ENCODE results near the gene SLC25A21. TPM values are rescaled to one million over a fixed set of nuclear protein-coding genes. Genes with fewer than 3 reads are reported as not detected.

SLC25A21 gene
- polyA plus RNA-seq, 1 donor, result 1.2 TPM

GRCh38 chr14:36767603-36768281, 404.7 kb downstream of the SLC25A21 start:
- DNase-seq (ENCODE audit: low read depth), result no peak

DNA sequence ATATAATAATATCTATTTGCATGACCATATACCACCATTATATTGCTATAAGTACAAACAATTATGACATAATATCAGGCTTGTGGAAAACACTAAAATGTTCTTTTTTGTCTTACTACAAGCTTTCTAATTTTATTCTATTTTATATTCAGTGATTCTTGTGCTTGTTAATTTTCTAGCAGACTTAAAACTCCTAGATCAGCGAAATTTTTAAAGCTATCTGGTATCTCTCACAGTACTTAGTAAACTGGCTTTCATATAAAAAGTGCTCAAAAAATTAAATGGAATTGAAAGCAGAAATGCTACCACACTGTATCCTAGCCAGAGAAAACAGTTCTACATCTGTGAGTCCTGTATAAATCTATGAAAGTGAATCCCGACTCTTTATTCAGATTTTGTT, 405.4 kb downstream of the SLC25A21 start:
- no peak for DNase-seq (ENCODE audit: low read depth)

DNA sequence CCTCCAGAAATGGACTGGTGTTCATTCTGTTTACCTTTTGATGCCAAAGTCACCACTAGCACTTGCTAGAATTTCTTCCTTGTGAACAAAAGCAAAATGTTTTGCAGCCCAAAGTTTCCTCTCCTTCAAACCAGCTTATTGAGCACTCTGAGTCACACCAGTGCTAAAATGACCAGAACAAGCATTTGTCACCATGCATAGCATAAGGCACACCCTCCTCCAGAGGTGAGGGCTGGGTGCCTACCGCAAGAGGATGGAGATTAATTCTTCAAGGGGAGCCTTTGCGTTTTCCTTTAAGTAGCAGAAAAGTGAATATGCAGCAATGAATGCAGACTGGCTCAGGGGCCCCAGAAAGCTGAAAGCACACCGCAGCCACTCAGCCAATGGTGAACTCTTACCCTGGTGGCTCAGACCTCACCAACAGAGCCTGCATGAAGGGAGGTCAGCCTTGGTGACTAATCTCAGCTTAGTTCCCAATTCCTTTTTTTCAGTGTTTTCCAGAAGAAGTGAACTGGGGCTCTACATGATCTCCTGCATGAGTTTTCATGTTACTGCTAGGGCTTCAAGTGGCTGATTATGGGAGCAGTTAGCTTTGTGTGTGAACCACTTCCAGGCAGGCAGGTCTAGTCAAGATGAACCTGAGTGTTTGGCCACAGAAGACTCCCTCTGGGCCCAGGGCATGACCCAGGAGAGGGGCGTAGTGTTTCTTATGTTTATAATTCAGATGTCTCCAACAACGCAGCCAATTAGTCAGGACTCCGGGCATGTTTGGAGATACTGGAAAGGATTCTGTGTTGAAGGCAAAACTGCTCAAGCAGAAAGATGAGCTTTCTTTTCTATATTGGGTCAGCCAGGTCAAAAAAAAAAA, 414.4 kb downstream of the SLC25A21 start:
- no peak for DNase-seq (ENCODE audit: low read depth)

- DNase-seq (ENCODE audit: low read depth), result no peak
Measured at GRCh38 chr14:36756226-36756625, 416.2 kb downstream of the SLC25A21 start.

- DNase-seq (ENCODE audit: low read depth), result no peak
Measured at GRCh38 chr14:36755756-36756155, 416.6 kb downstream of the SLC25A21 start.

GRCh38 chr14:36751920-36752319, 420.5 kb downstream of the SLC25A21 start:
- DNase-seq (ENCODE audit: low read depth), result no peak

DNA sequence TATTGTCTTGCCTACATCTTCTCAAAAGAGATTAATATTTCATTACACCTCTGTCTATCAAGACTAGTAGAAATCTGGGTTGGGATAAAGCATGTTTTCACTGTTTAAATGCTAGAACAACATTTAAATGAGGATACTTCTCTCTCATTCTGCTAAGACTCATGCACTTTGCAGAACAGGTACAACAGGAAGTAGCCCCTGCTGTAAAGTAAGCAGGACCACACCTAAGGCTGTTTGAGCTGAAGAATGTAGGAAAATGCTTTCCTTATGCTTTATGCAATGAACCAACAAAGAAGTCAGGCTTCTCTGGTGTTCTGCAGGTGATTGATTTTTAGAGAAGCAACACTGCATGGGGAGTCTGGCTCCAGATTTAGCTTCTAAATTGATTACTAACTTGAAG, 421.3 kb downstream of the SLC25A21 start:
- DNase-seq (ENCODE audit: low read depth), result no peak

DNA sequence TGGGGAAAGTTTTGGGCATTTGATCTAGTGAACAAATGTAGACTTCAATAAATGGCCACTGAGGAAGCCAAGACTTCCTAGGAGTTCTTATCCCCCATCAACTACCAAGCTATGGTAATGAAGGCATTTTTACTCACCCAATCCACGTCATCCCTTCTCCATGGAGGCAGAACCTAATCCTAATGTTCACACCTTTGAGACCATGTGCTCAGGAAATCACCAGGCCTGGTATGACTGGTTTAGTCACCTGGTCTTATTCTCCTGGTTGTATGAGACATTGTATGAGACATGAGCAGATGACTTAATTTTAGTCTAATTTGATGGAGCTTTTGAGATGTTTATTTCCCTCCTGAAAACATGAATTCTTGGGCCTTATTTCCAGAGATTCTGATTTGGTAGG, 422.2 kb downstream of the SLC25A21 start:
- no peak for DNase-seq (ENCODE audit: low read depth)

DNA sequence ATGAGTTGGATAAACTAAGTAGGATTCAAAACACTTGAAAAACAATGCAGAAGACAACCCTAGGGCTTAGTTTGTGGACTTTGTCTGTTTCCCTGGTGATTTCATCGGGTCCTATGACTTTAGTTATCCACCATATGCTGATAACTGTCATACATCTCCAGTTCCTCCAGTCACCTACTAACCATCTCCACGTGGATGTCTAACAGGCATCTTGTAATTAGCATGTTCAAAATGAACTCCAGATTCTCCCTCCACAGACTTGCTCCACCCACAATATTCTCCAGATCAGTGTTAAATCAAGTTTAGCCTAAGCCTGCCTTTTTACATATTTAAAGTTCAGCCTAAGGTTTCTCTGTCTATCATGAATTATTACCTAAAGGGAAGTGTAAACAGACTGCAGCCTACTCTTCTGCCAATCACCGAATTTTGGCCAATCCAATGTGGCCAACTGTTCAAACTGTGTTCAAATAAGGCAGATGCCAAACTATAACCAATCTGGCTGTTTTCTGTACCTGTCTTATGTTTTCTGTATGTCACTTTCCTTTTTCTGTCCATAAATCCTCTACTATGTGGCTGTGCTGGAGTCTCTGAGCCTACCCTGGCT, 423.7 kb downstream of the SLC25A21 start:
- DNase-seq (ENCODE audit: low read depth), result no peak

DNA sequence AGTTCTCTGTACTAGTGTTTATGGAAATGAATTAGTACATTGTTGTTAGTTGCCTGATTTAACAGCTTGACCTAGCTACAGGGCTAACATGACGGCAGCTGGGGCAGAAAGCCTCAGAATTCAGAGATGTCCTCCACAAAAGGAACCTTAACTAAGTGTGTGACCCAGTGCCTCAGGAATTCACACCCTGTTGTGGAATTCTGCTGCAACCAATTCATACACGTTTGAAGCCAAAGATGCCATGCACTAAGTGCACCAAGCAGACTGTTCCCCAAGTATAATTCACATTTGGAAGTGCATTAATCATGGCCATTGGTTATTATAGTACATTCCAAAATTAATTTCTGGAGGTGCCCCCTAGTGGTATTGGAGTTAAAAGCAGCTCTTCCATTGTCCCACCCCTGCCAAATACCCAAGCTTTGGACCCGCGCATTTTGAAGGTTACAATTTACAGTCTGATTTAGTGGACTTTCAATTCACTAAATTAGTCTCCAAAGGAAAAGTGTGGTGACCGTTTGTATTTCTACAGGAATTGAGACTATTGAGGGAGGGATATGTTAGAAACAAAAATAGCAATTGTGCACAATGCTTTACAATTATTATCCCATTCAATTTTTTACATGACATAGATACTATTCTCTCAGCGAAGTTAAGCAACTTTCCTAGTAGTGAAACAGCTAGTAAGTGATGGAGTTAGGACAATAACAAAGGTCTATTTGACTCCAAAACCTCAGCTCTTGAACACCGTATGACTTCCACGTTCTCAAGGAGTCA, 424.8 kb downstream of the SLC25A21 start:
- no peak for DNase-seq (ENCODE audit: low read depth)

DNA sequence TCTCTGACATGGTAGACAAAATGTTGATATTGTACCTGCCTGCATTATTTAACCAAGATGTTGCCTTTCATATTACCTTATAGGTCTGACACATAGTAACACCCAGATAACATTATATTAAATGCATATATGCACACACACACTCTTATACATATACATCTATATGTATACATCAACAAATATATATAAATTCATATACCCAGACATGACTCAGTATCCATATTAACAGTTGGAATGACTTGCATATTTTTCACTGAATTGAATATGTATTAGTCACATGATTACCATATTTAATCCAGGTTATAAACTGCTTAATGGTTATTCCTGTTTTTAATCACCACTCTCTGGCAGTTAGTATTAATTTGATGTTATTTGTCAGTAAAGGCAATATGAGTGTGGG, 425.5 kb downstream of the SLC25A21 start:
- DNase-seq (ENCODE audit: low read depth), result no peak

DNA sequence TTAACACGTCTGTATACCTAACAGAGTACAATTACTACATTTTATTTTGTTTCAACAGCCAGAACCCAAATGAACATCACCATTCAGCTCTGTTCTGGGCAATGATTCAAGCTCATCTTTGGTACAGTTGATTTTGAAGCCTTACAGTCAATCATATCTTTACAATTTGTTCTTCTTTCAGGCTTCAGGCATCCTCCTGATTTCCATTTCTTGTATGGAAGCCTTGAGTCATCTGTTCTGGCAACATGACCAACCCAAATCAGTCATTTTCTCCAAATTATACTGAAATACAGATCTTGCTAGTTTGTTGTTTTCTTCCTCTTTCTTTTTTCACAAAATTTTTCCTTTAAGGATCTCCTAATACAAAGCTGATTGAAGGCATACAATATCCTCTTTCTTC, 430.5 kb downstream of the SLC25A21 start:
- no peak for DNase-seq (ENCODE audit: low read depth)

DNA sequence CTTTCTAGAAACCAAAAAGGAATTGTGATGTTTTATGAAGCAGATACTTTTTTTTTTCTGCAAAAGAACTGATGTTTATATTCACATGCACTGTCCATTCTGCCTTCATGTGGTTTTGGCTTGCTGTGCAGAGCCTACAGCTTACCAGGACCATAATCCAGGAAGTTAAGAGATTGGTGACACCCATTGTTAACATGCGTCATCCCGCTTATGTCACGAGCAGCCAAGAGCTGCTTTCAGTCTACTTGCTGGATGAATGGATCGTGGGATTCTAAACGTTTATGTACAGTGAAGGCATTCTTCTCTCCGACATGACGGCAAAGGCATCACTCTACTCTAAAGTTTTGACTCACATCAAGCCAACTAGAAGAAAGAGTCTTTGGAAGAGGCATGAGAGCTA, 434.1 kb downstream of the SLC25A21 start:
- DNase-seq (ENCODE audit: low read depth), result no peak

DNA sequence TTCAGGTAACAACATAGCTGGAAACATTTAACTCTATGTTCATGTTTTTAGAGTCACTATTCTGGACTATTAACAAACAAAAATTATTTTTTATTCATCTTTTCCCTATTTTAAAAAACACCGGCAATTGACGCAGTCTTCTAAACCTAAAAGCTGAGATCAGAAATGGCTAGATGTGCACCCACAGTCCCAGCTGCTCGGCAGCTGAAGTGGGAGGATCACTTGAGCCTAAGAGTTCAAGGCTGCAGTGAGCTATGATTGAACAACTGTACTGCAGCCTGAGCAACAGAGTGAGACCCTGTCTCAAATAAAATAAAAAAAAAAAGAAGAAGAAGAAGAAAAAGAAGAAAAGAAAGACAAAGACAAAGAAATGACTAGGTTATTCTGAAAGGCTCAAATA, 446.3 kb downstream of the SLC25A21 start:
- no peak for DNase-seq (ENCODE audit: low read depth)

- no peak for DNase-seq (ENCODE audit: low read depth)
Measured at GRCh38 chr14:36724162-36724561, 448.2 kb downstream of the SLC25A21 start.

GRCh38 chr14:36723530-36723929, 448.9 kb downstream of the SLC25A21 start:
- no peak for DNase-seq (ENCODE audit: low read depth)

DNA sequence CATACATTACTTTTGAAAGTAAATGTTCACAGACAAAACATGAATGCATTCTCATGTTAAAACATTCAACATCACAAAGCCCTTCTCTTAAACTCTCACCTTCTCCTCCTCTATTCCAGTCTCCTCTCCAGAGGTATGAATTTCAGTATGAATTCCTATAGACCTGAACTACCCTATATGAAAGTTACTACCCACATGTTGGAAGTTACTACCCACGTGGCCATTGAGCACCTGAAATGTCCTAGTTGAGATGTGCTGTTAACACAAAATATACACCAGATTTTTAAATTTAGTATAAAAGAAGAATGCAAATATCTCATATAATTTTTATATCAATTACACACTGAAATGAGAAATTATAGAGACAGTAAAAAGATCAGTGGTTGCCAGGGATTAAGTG, 450.5 kb downstream of the SLC25A21 start:
- no peak for DNase-seq (ENCODE audit: low read depth)

DNA sequence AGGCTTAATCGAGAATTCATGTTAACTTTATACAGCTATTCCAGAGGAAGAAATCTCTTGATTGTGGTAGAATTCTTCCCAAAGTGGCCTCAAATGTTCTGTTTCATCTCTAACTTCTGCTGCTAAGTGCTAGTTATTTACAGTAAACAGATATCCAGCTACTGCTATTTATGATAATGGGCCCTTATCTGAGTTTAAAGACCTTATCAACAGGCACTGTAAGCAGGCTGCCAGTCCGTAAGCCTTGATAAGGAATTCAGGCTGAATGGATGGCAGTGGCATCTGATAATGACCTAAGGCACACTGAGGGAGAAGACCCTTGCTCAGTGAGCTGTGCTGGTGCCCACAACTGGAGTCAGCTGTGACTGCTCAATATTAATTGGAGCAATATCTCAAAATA, 451.7 kb downstream of the SLC25A21 start:
- no peak for DNase-seq (ENCODE audit: low read depth)

DNA sequence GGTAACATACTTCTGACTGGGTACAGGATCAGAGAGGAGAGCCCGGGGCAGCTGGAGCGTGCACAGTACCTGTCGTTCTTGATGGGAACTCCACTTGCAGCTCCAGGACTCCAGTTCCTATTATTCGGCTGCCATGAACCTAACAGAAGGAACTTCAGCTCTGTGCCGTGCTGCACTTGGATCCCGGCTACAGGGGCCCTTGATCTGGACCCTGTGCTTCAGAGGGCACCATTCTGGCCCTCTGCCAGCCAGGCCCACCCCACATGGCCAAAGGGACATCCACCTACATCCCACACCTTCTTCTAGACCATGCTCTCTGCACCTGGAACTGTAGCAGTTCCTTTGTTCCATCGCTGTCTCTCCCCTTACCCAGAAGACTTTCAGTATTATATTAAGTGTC, 452.6 kb downstream of the SLC25A21 start:
- DNase-seq (ENCODE audit: low read depth), result no peak

GRCh38 chr14:36718216-36718615, 454.2 kb downstream of the SLC25A21 start:
- no peak for DNase-seq (ENCODE audit: low read depth)

- no peak for DNase-seq (ENCODE audit: low read depth)
Measured at GRCh38 chr14:36717363-36717762, 455.0 kb downstream of the SLC25A21 start.

DNA sequence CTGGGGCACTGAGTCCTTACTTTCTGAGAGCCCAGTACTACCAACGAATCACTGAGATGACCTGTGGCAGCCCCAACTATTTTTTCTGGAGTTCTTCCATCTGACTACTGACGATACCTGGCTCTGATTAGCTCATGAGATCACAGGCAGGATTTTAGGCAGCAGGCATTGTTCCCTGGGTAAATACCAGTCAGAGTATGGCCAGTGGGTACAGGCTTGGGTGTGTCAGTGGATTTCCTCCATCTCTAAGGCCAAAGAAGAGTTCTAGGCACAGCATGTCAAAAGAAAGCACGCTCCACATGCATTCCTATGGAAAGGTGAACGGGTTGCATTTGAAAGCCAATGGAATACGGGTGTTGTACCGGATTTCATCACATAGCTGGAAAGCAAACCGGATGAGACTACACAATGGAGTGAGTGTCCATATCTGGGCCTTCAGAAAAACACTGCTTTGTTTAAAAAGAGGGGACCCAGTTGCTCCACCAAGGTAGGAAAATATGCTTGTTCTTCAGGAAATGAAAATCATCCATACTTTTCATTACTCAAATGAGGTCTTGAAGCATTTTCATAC, 455.7 kb downstream of the SLC25A21 start:
- no peak for DNase-seq (ENCODE audit: low read depth)

Data from forelimb muscle (tissue), 1 donor.